Measurements from ENCODE around the gene PAX4. TPM values are rescaled to one million over a fixed set of nuclear protein-coding genes. Genes with fewer than 3 reads are reported as not detected.

Gene PAX4
- total and polyA plus RNA-seq, 9 of the 15 experiments (the other 6 are each of a cell fraction or from before 2014, with no cell fraction given), result not detected

DNA sequence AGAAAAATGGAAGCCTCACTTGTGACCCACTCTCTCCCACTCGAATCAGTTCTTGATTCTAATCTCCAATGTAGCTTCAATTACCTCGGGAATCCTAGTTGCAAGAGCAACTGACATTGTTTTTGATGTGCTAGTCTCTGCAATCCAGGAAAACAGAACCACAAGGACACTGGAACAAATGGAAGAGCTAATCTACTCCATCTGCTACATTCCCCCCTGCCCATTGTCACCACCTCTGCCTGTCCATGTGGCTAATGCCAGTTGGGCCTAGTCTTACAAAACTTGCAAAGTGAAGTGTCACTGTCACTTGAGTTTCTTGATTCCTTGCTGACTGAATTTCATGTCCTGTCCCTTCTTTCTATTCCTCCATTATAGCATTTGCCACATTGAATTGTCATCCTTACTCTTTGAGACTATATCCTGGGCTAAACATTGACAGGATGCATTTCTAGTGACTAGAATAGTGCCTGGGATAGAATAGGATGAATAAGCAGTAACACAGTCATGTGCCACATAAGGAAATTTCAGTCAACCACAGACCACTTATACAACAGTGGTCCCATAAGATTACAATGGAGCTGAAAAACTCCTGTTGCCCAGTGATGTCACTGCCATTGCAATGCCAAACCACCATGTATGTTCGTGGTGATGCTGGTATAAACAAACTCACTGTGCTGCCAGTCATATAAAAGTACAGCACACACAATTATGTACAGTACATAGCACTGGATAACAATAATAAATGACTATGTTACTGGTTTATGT, 46.0 kb downstream of the PAX4 start:
- FAIRE-seq, result no peak
- H3K79me2 ChIP-seq (ENCODE audit: control insufficient read depth, insufficient read depth, low read length), result no peaks in the 10 kb centered on the region
- H3K9me1 ChIP-seq (ENCODE audit: control insufficient read depth, insufficient read depth, low read length), result no peaks in the 10 kb centered on the region
- no peak for TF ChIP-seq ZNF121 (CRISPR knock-in tag; conservative IDR thresholded peaks at IDR 0.05)
- no peak for TF ChIP-seq SAP30 (IDR thresholded peaks at IDR 0.05; ENCODE audit: borderline replicate concordance, insufficient read depth, low read depth, low read length, poor library complexity, severe bottlenecking)
- TF ChIP-seq RBM17 (IDR thresholded peaks at IDR 0.05; ENCODE audit: borderline replicate concordance, low read depth, low read length), result no peak
- TF ChIP-seq DACH1 (IDR thresholded peaks at IDR 0.05; ENCODE audit: partially characterized antibody), result no peak
- TF ChIP-seq KLF1 (tag; IDR thresholded peaks at IDR 0.05), result no peak
- no peak for TF ChIP-seq RAD21 (CRISPR knock-in tag; conservative IDR thresholded peaks at IDR 0.05 in 1 of 2, IDR thresholded peaks at IDR 0.05 in 1 of 2)
- TF ChIP-seq ARID1B (IDR thresholded peaks at IDR 0.05), result no peak
- no peak for TF ChIP-seq ZFP36 (IDR thresholded peaks at IDR 0.05; ENCODE audit: low read depth, low read length, partially characterized antibody)
- no peak for TF ChIP-seq RAD51 (IDR thresholded peaks at IDR 0.05; ENCODE audit: borderline replicate concordance, low read depth)
- TF ChIP-seq FOXK2 (conservative IDR thresholded peaks at IDR 0.05 in 1 of 2, IDR thresholded peaks at IDR 0.05 in 1 of 2; ENCODE audit: low read depth in 2 of 2), result no peak
- TF ChIP-seq, protein P1, sequence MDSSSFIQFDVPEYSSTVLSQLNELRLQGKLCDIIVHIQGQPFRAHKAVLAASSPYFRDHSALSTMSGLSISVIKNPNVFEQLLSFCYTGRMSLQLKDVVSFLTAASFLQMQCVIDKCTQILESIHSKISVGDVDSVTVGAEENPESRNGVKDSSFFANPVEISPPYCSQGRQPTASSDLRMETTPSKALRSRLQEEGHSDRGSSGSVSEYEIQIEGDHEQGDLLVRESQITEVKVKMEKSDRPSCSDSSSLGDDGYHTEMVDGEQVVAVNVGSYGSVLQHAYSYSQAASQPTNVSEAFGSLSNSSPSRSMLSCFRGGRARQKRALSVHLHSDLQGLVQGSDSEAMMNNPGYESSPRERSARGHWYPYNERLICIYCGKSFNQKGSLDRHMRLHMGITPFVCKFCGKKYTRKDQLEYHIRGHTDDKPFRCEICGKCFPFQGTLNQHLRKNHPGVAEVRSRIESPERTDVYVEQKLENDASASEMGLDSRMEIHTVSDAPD (CRISPR knock-in tag; IDR thresholded peaks at IDR 0.05), result no peak
- TF ChIP-seq NRF1 (conservative IDR thresholded peaks at IDR 0.05 in 1 of 2, IDR thresholded peaks at IDR 0.05 in 1 of 2), result no peak
- no peak for TF ChIP-seq PTBP1 (IDR thresholded peaks at IDR 0.05; ENCODE audit: low read depth, low read length)
- no peak for TF ChIP-seq POLR2AphosphoS5 (IDR thresholded peaks at IDR 0.05; ENCODE audit: control insufficient read depth, insufficient read depth, low read depth, low read length)
- TF ChIP-seq CGGBP1 (CRISPR knock-in tag; IDR thresholded peaks at IDR 0.05), result no peak
- no peak for TF ChIP-seq ZFX (CRISPR knock-in tag; IDR thresholded peaks at IDR 0.05)
- no peak for TF ChIP-seq ZNF444 (CRISPR knock-in tag; IDR thresholded peaks at IDR 0.05)
- TF ChIP-seq PRPF4 (IDR thresholded peaks at IDR 0.05; ENCODE audit: insufficient read depth, low read depth, low read length, poor library complexity, severe bottlenecking), result no peak
- no peak for TF ChIP-seq NELFE (IDR thresholded peaks at IDR 0.05; ENCODE audit: insufficient read depth, insufficient read length)
- CTCF ChIA-PET (ENCODE audit: low intra/inter-chr PET ratio), result no interaction called here
- no peaks in the 10 kb centered on the region for H3K36me3 ChIP-seq (ENCODE audit: control insufficient read depth, insufficient read depth, low read length)
- no TSS peak for BruUV-seq (replicated peaks)
- no peak overlapping the region for H3K4me3 ChIP-seq
- in situ Hi-C loops (cut with MboI), result no loop called here
- ATAC-seq, result no peak
- H3K9ac ChIP-seq (ENCODE audit: insufficient read depth in 1 of 2, low read depth in 2 of 2, low read length in 2 of 2), result no peak overlapping the region
- no peaks in the 10 kb centered on the region for H4K20me1 ChIP-seq (replicated peaks; ENCODE audit: control insufficient read depth, insufficient read depth, low read length)
- no peak overlapping the region for H2AFZ ChIP-seq (ENCODE audit: low read depth, low read length)
- H3K27ac ChIP-seq (ENCODE audit: extremely low read depth, low read depth, low read length), result no peak overlapping the region
- no peak overlapping the region for H3K4me2 ChIP-seq (ENCODE audit: insufficient read depth, low read length)
- H3K27me3 ChIP-seq (ENCODE audit: control insufficient read depth in 2 of 2, insufficient read depth in 2 of 2, low read length in 2 of 2), result no peaks in the 10 kb centered on the region
- intact Hi-C loops (cut with micrococcal nuclease), result no loop called here
- WGBS (ENCODE audit: insufficient coverage, low coverage, missing lambda C conversion rate), result 5% methylated on average over 3 of the region's 3 CpGs
- no peaks in the 10 kb centered on the region for H3K9me3 ChIP-seq (replicated peaks; ENCODE audit: control insufficient read depth, insufficient read depth, low read depth, low read length)
- no peaks in the 10 kb centered on the region for H3K4me1 ChIP-seq (replicated peaks in 1 of 2; ENCODE audit: control insufficient read depth in 2 of 2, insufficient read depth in 2 of 2, low read length in 2 of 2)
- POLR2A ChIA-PET, result interaction anchor here (0.7 to 1.1 kb wide), 2 partner anchors 11 to 15 kb away, joined by 3 to 4 read pairs; no protein-coding TSS in a partner anchor
- DNase-seq (ENCODE audit: extremely low read depth in 1 of 4, low spot score in 3 of 4), result no peak

Measured in K562 (cell line).